GM12878 (cell line): ENCODE results near the gene MVP. TPM values are rescaled to one million over a fixed set of nuclear protein-coding genes. Genes with fewer than 3 reads are reported as not detected.

Source experiments
- ATAC-seq: fragments of 200-7000 bp; cut with Tn5 transposase; 3 replicates; pipeline ENCODE4 v1.9.1; 2020; ENCODE audit warnings: mild to moderate bottlenecking, moderate library complexity
- BruUV-seq: library from RNA; stranded (reverse); fragments of 400-500 nt; replicated peaks from 2 replicates; lab custom pipeline; 2021; lab: Mats Ljungman, UMichigan
- CTCF ChIA-PET: fragments of 300-600 bp; sonication (Branson Sonifier 250); formaldehyde crosslinking; extraction: SDS; loops from one replicate; lab custom pipeline; 2021; ENCODE audit warnings: inconsistent platforms; lab: Yijun Ruan, JAX
- POLR2A ChIA-PET: fragments of 350-600 bp; formaldehyde crosslinking; extraction: SDS; loops from one replicate; lab custom pipeline; 2021; ENCODE audit warnings: inconsistent platforms; lab: Charles Lee
- RAD21 ChIA-PET: fragments of 300-600 bp; sonication (Branson Sonifier 250); formaldehyde crosslinking; loops from one replicate; lab custom pipeline; 2023; ENCODE audit warnings: antibody characterized with exemption; ENCODE audit not compliant: unreplicated experiment; lab: Charles Lee
- SMC1A ChIA-PET: fragments of 300-600 bp; sonication (Branson Sonifier 250); formaldehyde crosslinking; loops from one replicate; lab custom pipeline; 2023; ENCODE audit not compliant: unreplicated experiment, uncharacterized antibody; lab: Charles Lee
- DNase-seq: peaks from one replicate; pipeline ENCODE4 v3.0.0-alpha.2; 2011; ENCODE audit warnings: low read depth, low spot score
- FAIRE-seq: peaks from 3 replicates; lab custom pipeline; 2011; peaks lifted over from hg19 to GRCh38; lab: Jason Lieb, UNC
- H2AFZ ChIP-seq: 2 replicates; pipeline ENCODE4 v1.6.0; 2011; ENCODE audit warnings: low read depth, low read length, control low read depth; ENCODE audit not compliant: control insufficient read depth
- H3K27ac ChIP-seq: 2 replicates; pipeline ENCODE4 v1.5.1; 2011; ENCODE audit warnings: control low read depth; ENCODE audit not compliant: control insufficient read depth, insufficient read depth
- H3K27me3 ChIP-seq, 2 experiments: replicated peaks in 1 of 2; 2 replicates each; pipeline versions ENCODE4 v1.6.0 to v1.6.1; 2011; ENCODE audit warnings: low read length in 1 of 2; ENCODE audit not compliant: control insufficient read depth in 2 of 2, insufficient read depth in 2 of 2
- H3K36me3 ChIP-seq, 2 experiments: 2 replicates each; pipeline ENCODE4 v1.5.1; 2011; ENCODE audit warnings: low read length in 1 of 2; ENCODE audit not compliant: control insufficient read depth in 2 of 2, insufficient read depth in 2 of 2
- H3K4me1 ChIP-seq: 2 replicates; pipeline ENCODE4 v1.6.1; 2011; ENCODE audit warnings: mild to moderate bottlenecking, low read length, moderate library complexity, mixed read lengths; ENCODE audit not compliant: control insufficient read depth, insufficient read depth
- H3K4me2 ChIP-seq: 2 replicates; pipeline ENCODE4 v1.6.0; 2011; ENCODE audit warnings: control low read depth; ENCODE audit not compliant: control insufficient read depth, insufficient read depth
- H3K4me3 ChIP-seq: fragments of 200-600 bp; sonication (generic); 2 replicates; pipeline ENCODE4 v1.5.1; 2016
- H3K79me2 ChIP-seq: 2 replicates; pipeline ENCODE4 v1.6.0; 2011; ENCODE audit warnings: low read length; ENCODE audit not compliant: control insufficient read depth, insufficient read depth
- H3K9ac ChIP-seq: 2 replicates; pipeline ENCODE4 v1.8.0; 2011; ENCODE audit warnings: low read length, control low read depth, mixed read lengths; ENCODE audit not compliant: control insufficient read depth, insufficient read depth
- H3K9me3 ChIP-seq: replicated peaks from 3 replicates; pipeline ENCODE4 v1.5.1; 2011; ENCODE audit warnings: mild to moderate bottlenecking, low read length; ENCODE audit not compliant: control insufficient read depth, insufficient read depth
- H4K20me1 ChIP-seq: 2 replicates; pipeline ENCODE4 v1.6.0; 2011; ENCODE audit not compliant: control insufficient read depth, insufficient read depth
- BRCA1 ChIP-seq: IDR thresholded peaks from 2 replicates; pipeline ENCODE4 v1.6.1; 2011; ENCODE audit warnings: low read depth, low read length, improper control_type of control experiment
- CBX5 ChIP-seq: sonication (generic); IDR thresholded peaks from 2 replicates; pipeline ENCODE4 v1.6.1; 2016; ENCODE audit warnings: low read depth, moderate library complexity, mild to moderate bottlenecking, inconsistent platforms
- GABPA ChIP-seq: IDR thresholded peaks from 2 replicates; pipeline ENCODE4 v1.6.1; 2014; ENCODE audit warnings: antibody characterized with exemption, low read depth, mild to moderate bottlenecking, inconsistent platforms
- GATAD2B ChIP-seq: fragments of 450-650 bp; conservative IDR thresholded peaks from 2 replicates; pipeline ENCODE4 v1.6.1; 2017; ENCODE audit warnings: low read depth, mild to moderate bottlenecking, moderate library complexity
- HDAC6 ChIP-seq: fragments of 200-600 bp; sonication (generic); IDR thresholded peaks from one replicate; pipeline ENCODE4 v1.8.0; 2017; ENCODE audit warnings: antibody characterized with exemption; ENCODE audit not compliant: unreplicated experiment
- IRF5 ChIP-seq: fragments of 450-650 bp; IDR thresholded peaks from 2 replicates; pipeline ENCODE4 v1.6.1; 2017; ENCODE audit warnings: borderline replicate concordance
- MEF2B ChIP-seq: fragments of 450-650 bp; IDR thresholded peaks from 2 replicates; pipeline ENCODE4 v1.6.1; 2018; ENCODE audit warnings: mild to moderate bottlenecking, moderate library complexity; ENCODE audit not compliant: partially characterized antibody, poor library complexity, severe bottlenecking
- MYC ChIP-seq: IDR thresholded peaks from 2 replicates; pipeline ENCODE4 v1.6.1; 2011; ENCODE audit warnings: mild to moderate bottlenecking, low read length, moderate library complexity, inconsistent platforms; ENCODE audit not compliant: insufficient read depth, insufficient replicate concordance, insufficient read length, severe bottlenecking
- RAD21 ChIP-seq: IDR thresholded peaks from 2 replicates; pipeline ENCODE4 v1.6.1; 2011; ENCODE audit warnings: mild to moderate bottlenecking, low read depth, low read length, moderate library complexity; ENCODE audit not compliant: insufficient read depth
- SMAD1 ChIP-seq: fragments of 450-650 bp; IDR thresholded peaks from 2 replicates; pipeline ENCODE4 v1.6.1; 2018; ENCODE audit warnings: mild to moderate bottlenecking, low read depth; ENCODE audit not compliant: partially characterized antibody
- SUPT20H ChIP-seq: IDR thresholded peaks from 2 replicates; pipeline ENCODE4 v1.6.1; 2011; ENCODE audit warnings: low read depth, mild to moderate bottlenecking, low read length, moderate library complexity, borderline replicate concordance; ENCODE audit not compliant: control insufficient read depth
- WGBS: methylation state at CpG from one replicate; pipeline ENCODE4 v1.1.6; 2016; ENCODE audit warnings: low lambda C conversion rate; ENCODE audit not compliant: insufficient replicate concordance, insufficient coverage; ENCODE audit errors: missing lambda C conversion rate; 5-methylcytosine and 5-hydroxymethylcytosine counted together
- in situ Hi-C: fragments of 300-500 bp; cut with MboI; formaldehyde crosslinking; loops from 9 replicates; pipeline ENCODE4 v1.14.3; 2018; ENCODE audit warnings: mixed read lengths
- intact Hi-C: fragments of 100-400 bp; cut with micrococcal nuclease; formaldehyde crosslinking; loops from one replicate; pipeline ENCODE4 v1.14.2; 2022; ENCODE audit not compliant: unreplicated experiment
- polyA plus RNA-seq, 11 experiments: library from polyadenylated mRNA; depleted of rRNA in 4 of 11; unstranded in 6 of 11; stranded (reverse) in 5 of 11; fragments of >200 nt; fragmentation: Nextera tagmentation in 4 of 11; fragmentation: Illumina TruSeq in 1 of 11; extraction: Ambion mirVana in 4 of 11; extraction: Trizol in 1 of 11; gene quantifications; 1 replicate in 1 of 11; 2 replicates in 10 of 11; pipeline versions ENCODE4 v1.2.1 to v1.2.3, GENCODE V29; 2011 to 2016; ENCODE audit warnings: inconsistent platforms in 2 of 11, missing spikeins in 2 of 11, low read depth in 1 of 11
- total RNA-seq, 4 experiments: library from RNA; depleted of rRNA in 3 of 4; stranded (reverse); fragments of >200 nt in 3 of 4; fragmentation: Illumina TruSeq in 1 of 4; extraction: Trizol in 1 of 4; gene quantifications; 2 replicates each; pipeline versions ENCODE4 v1.2.1 to v1.2.3, GENCODE V29; 2013 to 2021
- TF ChIP-seq, protein P1 (sequence below): fragments of 450-650 bp; IDR thresholded peaks from 2 replicates; pipeline ENCODE4 v1.6.1; 2017; ENCODE audit warnings: low read depth, mild to moderate bottlenecking, moderate library complexity
- TF ChIP-seq, protein P2 (sequence below): fragments of 450-650 bp; conservative IDR thresholded peaks from 2 replicates; pipeline ENCODE4 v1.6.1; 2017; ENCODE audit warnings: mild to moderate bottlenecking, moderate library complexity
- TF ChIP-seq, protein P3 (sequence below): fragments of 450-650 bp; IDR thresholded peaks from 2 replicates; pipeline ENCODE4 v1.6.1; 2017; ENCODE audit warnings: mild to moderate bottlenecking

The MVP gene
- total and polyA plus RNA-seq, 10 of the 15 experiments (the other 5 are each of a cell fraction or from before 2014, with no cell fraction given): 0.98 to 74.2 (median 54.7) TPM

- peak overlapping the region; percentile 90 for H3K9ac ChIP-seq
- H3K4me1 ChIP-seq: peaks cover 17% of the 10 kb centered on the region
- no peaks in the 10 kb centered on the region for H4K20me1 ChIP-seq
- peaks cover 0 to 2% of the 10 kb centered on the region in 2 experiments; a peak in 1 of 4 replicates for H3K36me3 ChIP-seq
- peak overlapping the region; percentile 90 for H3K27ac ChIP-seq
- intact Hi-C loops: loop anchor here (1.0 to 5.0 kb wide), 3 partner anchors 9 to 205 kb away; partner anchors contain the start of genes C16orf92 and INO80E
- no TSS peak for BruUV-seq
- peak overlapping the region; percentile 89 for H3K4me2 ChIP-seq
- CTCF ChIA-PET: interaction anchor here (0.7 to 8.3 kb wide), 11 partner anchors 9 to 180 kb away, joined by 3 to 99 read pairs (median 5); partner anchors contain the start of genes KIF22 and TAOK2
- peak overlapping the region; percentile 97 for H2AFZ ChIP-seq
- SMC1A ChIA-PET: interaction anchor here (0.6 to 7.8 kb wide), 9 partner anchors 9 to 155 kb away, joined by 3 to 48 read pairs (median 3); partner anchors contain the start of gene KIF22
- ATAC-seq (peak; percentile 35), DNase-seq (no peak), FAIRE-seq (peak; percentile 56)
- RAD21 ChIA-PET: interaction anchor here (0.6 to 7.9 kb wide), 10 partner anchors 10 to 613 kb away, joined by 3 to 51 read pairs (median 4); partner anchors contain the start of genes ASPHD1, DCTPP1 and MAZ
- POLR2A ChIA-PET: interaction anchor here (0.6 to 5.5 kb wide), 9 partner anchors 9 to 236 kb away, joined by 3 to 40 read pairs (median 5); partner anchors contain the start of genes MAZ and TAOK2
- peaks cover 35% of the 10 kb centered on the region for H3K79me2 ChIP-seq
- no peaks in the 10 kb centered on the region for H3K27me3 ChIP-seq
- H3K4me3 ChIP-seq: peak overlapping the region; percentile 99
- no peaks in the 10 kb centered on the region for H3K9me3 ChIP-seq
- in situ Hi-C loops: loop anchor here (5.0 kb wide), 1 partner anchor 215 kb away; no protein-coding TSS in a partner anchor
- WGBS: under 1% methylated on average over 35 of the region's 37 CpGs
- TF ChIP-seq MYC (no peak), GATAD2B (no peak), BRCA1 (no peak), SUPT20H (no peak), CBX5 (no peak), SMAD1 (peak; percentile 10), HDAC6 (no peak), RAD21 (no peak), MEF2B (no peak), GABPA (no peak), IRF5 (no peak)
- TF ChIP-seq, protein P1, sequence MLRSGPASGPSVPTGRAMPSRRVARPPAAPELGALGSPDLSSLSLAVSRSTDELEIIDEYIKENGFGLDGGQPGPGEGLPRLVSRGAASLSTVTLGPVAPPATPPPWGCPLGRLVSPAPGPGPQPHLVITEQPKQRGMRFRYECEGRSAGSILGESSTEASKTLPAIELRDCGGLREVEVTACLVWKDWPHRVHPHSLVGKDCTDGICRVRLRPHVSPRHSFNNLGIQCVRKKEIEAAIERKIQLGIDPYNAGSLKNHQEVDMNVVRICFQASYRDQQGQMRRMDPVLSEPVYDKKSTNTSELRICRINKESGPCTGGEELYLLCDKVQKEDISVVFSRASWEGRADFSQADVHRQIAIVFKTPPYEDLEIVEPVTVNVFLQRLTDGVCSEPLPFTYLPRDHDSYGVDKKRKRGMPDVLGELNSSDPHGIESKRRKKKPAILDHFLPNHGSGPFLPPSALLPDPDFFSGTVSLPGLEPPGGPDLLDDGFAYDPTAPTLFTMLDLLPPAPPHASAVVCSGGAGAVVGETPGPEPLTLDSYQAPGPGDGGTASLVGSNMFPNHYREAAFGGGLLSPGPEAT: peak; percentile 61; the same call in 1 of the 2 replicates
- TF ChIP-seq, protein P2, sequence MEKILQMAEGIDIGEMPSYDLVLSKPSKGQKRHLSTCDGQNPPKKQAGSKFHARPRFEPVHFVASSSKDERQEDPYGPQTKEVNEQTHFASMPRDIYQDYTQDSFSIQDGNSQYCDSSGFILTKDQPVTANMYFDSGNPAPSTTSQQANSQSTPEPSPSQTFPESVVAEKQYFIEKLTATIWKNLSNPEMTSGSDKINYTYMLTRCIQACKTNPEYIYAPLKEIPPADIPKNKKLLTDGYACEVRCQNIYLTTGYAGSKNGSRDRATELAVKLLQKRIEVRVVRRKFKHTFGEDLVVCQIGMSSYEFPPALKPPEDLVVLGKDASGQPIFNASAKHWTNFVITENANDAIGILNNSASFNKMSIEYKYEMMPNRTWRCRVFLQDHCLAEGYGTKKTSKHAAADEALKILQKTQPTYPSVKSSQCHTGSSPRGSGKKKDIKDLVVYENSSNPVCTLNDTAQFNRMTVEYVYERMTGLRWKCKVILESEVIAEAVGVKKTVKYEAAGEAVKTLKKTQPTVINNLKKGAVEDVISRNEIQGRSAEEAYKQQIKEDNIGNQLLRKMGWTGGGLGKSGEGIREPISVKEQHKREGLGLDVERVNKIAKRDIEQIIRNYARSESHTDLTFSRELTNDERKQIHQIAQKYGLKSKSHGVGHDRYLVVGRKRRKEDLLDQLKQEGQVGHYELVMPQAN: no peak; the same call in none of the 2 replicates
- TF ChIP-seq, protein P3, sequence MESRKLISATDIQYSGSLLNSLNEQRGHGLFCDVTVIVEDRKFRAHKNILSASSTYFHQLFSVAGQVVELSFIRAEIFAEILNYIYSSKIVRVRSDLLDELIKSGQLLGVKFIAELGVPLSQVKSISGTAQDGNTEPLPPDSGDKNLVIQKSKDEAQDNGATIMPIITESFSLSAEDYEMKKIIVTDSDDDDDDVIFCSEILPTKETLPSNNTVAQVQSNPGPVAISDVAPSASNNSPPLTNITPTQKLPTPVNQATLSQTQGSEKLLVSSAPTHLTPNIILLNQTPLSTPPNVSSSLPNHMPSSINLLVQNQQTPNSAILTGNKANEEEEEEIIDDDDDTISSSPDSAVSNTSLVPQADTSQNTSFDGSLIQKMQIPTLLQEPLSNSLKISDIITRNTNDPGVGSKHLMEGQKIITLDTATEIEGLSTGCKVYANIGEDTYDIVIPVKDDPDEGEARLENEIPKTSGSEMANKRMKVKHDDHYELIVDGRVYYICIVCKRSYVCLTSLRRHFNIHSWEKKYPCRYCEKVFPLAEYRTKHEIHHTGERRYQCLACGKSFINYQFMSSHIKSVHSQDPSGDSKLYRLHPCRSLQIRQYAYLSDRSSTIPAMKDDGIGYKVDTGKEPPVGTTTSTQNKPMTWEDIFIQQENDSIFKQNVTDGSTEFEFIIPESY: no peak
These were observed 3.4 kb upstream of the MVP start for GRCh38 chr16:29816694-29817441.
